HuH-7.5 (cell line): ENCODE results near the gene OXNAD1.

Experiments used
- DNase-seq: peaks from one replicate; pipeline ENCODE4 v3.0.0; 2011; ENCODE audit warnings: low spot score

The OXNAD1 gene, protein sequence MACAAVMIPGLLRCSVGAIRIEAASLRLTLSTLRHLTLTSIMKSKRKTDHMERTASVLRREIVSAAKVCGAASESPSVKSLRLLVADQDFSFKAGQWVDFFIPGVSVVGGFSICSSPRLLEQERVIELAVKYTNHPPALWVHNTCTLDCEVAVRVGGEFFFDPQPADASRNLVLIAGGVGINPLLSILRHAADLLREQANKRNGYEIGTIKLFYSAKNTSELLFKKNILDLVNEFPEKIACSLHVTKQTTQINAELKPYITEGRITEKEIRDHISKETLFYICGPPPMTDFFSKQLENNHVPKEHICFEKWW

DNA sequence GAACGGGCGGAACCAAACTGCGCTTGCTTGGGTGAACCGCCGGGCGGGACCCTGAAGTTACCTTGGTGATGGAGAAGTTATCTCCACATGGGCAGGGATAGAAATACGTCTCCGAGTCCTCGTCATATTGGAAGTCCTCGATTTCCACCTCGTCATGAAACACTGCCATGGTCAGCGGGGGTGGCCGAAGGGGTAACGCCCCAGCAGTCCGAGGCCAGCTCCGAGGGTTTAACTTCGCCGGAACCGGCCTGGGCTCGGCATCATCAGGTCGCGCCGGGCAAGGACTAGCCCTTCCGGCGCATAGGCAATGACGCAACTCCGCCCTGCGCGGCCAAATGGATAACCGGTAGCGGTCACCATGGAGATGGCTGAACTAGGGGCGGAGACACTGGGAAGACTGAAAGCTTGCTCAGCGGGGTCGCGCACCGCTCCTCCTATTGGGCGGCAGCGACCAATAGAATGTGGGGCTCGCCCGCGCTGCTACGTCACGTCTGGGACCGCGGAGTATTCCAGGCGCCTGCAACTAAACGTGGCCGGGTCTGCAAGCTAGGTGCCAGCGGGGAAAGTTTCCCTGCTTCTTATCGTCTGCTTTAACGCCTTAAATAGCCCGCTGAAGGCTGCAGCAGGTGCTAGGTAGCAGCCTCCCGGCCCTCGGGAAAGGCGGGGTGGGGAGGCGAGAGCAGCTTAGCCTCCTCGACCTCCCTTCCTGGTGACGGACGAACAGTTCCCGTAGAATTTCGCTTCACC, at the start of gene OXNAD1, which contains the start of gene DPH3:
OXNAD1 (plus strand) TSS at position 505 of the 747 bp plus-strand sequence. CDS start 5,741 bp downstream, outside the sequence.
DPH3 (minus strand) TSS at position 236 of the 747 bp plus-strand sequence; CDS start at position 169, 67 bp downstream.
- DNase-seq: peak; percentile 93

DNA sequence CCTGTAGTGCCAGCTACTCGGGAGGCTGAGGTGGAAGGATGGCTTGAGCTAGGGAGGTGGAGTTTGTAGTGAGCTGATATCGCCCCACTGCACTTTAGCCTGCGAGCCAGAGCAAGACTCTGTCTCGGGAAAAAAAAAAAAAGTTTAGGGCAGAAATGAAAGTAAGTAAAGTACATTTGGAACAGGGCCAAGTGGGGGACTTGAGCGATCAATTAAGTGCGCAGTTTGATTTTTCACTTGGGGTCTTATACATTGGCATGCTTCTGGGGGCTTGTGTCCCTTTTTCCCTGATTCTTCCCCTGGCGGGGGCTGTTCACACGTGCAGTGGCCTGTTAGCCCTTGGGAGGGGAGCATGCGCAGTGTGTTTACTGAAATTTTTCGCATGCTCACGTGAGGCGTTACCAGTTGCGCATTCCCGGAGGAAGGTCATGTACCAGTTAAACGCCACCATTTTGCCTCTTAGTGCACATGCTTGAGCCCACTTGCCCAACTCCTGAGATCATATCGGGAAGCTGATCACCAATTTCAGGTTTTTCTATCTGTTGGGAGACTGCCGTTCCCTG, 48.6 kb upstream of the OXNAD1 start:
- DNase-seq: no peak

GRCh38 chr3:16219777-16220176, 45.2 kb upstream of the OXNAD1 start:
- DNase-seq: no peak

GRCh38 chr3:16221990-16222389, 43.0 kb upstream of the OXNAD1 start:
- DNase-seq: no peak

DNA sequence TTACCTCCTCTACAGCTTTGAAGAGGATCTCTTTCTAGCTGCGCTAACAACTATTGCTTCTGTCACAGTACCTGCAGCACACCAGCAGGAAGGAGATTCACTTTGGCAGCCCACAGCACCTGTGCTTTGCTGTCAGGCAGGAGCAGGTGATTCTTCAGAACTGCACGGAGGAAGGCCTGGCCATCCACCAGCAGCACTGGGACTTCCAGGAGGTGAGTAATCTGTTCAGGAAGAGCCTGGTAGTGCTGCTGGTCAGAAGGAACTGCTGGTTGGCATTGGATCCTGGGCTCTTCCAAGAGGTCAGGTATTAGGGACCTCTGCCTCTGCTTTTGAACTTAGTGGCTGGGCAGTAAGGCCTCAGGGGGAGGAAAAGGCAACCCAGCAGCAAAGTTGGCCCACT, 42.5 kb upstream of the OXNAD1 start:
- DNase-seq: no peak

- no peak for DNase-seq
These were observed 40.7 kb upstream of the OXNAD1 start for GRCh38 chr3:16224325-16224724.

GRCh38 chr3:16227566-16227965, 37.4 kb upstream of the OXNAD1 start:
- DNase-seq: no peak

DNA sequence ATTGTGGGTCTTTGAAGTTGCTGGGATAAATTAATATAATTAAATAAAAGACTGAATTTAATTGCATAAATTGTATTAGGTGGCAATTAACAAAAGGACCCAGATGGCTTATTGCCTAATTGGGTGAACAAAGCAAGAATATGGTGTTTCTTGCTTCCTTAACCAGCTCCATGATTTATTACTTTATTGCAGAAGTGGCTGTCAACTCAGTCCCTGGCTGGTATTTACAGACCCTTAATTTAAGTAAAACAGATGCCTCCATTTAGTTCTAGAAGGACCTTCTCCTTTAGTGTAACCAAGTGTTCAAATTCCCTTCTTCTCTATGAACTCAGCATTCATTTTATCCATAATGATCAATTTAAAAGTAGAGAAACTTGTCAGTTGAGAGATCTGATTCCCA, 35.3 kb upstream of the OXNAD1 start:
- DNase-seq: no peak

DNA sequence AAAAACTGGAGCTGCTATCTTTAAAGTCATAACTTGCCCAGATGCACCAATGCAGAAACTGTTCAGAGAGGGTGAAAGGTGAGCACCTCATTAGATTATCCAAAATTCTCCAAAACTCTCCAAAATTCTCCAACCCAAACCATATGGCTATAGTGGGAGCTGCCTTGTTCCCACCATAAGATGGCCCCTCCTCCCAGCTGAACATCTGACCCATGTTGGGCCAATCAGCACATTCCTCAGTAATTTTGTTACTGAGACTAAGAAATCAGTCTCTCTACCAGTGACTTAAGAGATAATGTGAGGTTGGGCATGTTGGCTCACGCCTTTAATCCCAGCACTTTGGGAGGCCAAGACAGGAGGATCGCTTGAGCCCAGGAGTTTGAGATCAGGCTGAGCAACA, 33.0 kb upstream of the OXNAD1 start:
- no peak for DNase-seq

GRCh38 chr3:16233806-16234205, 31.2 kb upstream of the OXNAD1 start:
- no peak for DNase-seq

DNA sequence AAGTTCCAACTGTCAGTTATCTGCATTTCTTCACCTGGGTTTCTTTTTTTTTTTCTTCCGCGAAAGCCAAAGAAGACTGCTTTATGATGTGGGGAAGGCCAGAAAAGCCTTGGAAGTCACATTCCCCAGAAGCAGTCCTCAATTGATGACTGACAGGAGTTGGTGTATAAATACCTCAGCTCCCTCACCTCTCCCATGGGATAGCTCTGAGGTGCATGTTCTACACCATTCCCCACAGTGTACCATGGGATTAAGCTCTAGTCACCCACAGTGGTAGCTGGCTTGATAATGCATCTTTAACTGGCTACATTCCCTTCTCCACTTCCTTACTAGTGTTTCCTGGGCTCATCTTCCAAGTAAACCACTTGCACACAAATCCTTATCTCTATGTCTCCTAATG, 30.7 kb upstream of the OXNAD1 start:
- DNase-seq: no peak

DNA sequence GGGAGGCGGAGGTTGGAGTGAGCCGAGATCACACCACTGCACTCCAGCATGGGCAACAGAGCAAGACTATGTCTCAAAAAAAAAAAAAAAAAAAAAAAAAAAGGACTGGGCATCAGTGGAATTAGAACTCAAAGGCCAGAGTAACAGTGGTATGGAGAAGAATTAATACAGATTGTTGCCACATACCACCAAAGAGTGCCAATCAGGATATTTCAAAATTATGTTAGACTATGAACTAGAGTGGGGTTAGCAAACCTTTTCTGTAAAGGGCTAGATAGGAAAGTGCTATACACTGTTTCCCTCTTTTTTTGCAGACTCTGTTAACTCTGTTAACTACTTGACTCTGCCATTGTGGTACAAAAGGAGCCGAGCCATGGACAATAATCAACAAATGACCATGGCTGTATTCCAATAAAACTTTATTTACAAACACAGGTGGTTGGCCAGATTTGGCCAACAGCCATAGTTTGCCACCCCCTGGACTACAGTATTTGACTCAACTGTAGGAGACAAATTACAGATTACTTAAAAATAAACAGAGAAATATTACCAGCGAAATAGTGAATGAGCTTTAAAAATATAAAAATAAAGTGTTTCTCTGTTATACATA, 28.9 kb upstream of the OXNAD1 start:
- no peak for DNase-seq

DNA sequence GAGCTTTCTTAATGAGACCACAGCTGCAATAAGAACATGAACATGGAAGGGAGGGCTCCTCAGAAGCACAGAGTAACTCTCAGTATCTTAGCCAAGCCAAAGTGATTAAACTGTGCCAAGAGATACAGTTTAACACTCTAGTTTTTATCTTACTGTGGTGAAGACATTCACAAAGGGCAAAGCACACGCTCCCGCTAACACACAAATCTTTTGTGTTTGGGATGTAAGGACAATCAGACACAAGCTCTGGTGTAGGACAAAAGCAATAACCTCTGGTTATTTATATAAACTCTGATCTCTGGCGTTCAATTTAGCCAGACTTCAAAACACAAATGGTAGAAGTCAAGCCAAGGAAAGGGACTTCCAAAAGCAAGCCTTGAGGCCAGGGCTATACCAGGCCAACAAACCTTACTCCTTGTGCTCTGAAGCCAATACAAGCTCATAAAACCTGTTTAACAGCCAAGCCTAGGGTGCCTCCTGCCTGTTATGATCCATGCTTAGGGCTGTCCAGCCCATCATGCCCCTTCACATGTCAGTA, 28.1 kb upstream of the OXNAD1 start:
- no peak for DNase-seq

DNA sequence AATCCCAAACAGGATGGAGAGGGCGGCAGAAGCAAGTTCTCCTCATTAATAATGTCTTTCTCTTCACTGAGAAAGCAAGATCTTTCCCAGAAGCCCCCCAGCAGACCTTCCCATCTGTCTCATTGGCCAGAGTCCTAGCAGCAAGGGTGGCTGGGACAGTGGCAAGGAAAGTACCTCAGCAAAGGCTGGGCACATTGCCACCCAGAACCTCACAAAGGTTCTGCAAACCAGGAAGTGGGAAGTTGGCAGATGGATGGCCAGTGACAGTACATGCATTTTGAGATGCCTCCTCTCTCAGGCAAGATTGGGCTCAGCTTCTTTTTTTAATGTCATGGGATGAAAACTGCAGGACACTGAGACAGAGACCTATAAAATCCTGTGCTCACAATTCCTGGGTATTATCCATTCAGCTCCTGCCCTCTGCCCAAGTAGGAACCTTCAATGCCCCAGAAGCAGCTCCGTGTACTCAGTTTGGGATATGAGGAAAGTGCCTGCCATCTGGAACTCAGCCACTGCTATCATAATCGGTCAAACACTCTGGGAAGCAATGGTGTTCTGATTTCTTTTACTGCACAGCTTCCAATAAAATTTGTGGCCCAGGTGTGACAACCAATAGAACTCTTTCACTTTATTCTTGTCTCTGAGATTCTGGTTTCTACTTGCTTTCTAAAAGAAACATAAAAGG, 25.8 kb upstream of the OXNAD1 start:
- no peak for DNase-seq

- no peak for DNase-seq
These were observed 25.2 kb upstream of the OXNAD1 start for GRCh38 chr3:16239780-16240179.

GRCh38 chr3:16240229-16241023, 24.6 kb upstream of the OXNAD1 start:
- DNase-seq: no peak

GRCh38 chr3:16241225-16241624, 23.8 kb upstream of the OXNAD1 start:
- DNase-seq: no peak

- DNase-seq: no peak
These were observed 22.8 kb upstream of the OXNAD1 start for GRCh38 chr3:16242177-16242576.

- no peak for DNase-seq
These were observed 21.1 kb upstream of the OXNAD1 start for GRCh38 chr3:16243706-16244490.

DNA sequence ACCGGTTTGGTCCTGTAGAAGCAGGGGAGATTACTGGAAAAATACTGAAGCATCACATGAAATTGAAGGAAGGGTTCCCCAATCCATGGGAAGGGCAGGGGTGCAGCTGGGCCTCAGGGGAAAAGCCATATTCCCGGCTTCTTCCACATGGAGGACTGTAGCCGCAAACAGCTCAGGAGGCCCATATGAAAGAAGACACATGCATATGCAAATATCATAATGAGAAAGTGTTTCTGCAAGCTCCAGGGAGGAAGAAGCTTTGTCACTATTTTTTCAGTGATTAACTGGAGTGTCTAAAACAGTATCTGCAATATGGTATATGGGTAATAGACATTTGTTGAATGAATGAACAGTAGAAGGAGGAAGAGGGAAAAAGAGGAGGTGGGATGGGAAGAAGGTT, 19.4 kb upstream of the OXNAD1 start:
- DNase-seq: no peak
